ENCODE data around the gene MICAL3. TPM values are rescaled to one million over a fixed set of nuclear protein-coding genes. Genes with fewer than 3 reads are reported as not detected.

MICAL3 gene
- total RNA-seq, 1 experiment from 2014 or later: 47.1 TPM

- Histone ChIP-seq H3K27ac (ENCODE audit: low read length) (no peak overlapping the region), H3K4me1 (ENCODE audit: control insufficient read depth, insufficient read depth, low read length) (peaks cover 6% of the 10 kb centered on the region; the same call in 1 of the 2 replicates), H3K36me3 (ENCODE audit: control insufficient read depth, insufficient read depth, low read length) (no peaks in the 10 kb centered on the region), H3K27me3 (ENCODE audit: control insufficient read depth, insufficient read depth, low read length) (no peaks in the 10 kb centered on the region), H3K9me3 (ENCODE audit: control insufficient read depth, insufficient read depth, low read depth, low read length) (no peaks in the 10 kb centered on the region), H3K4me3 (ENCODE audit: low read depth in 2 of 2, low read length in 2 of 2) (no peak overlapping the region)
- DNase-seq (ENCODE audit: low read depth, low spot score) (no peak), ATAC-seq (no peak)
- in situ Hi-C loops (cut with HindIII; ENCODE audit: low pct_unique_long_range_greater_than_20kb, low sequenced_read_pairs) (no loop called here), intact Hi-C loops (cut with micrococcal nuclease; ENCODE audit: unreplicated experiment) (no loop called here)
- ChIA-PET POLR2A (no interaction called here), CTCF (no interaction called here)
- TF ChIP-seq POLR2AphosphoS5 (IDR thresholded peaks at IDR 0.05; ENCODE audit: low read depth, low read length) (no peak), REST (IDR thresholded peaks at IDR 0.05; ENCODE audit: insufficient read depth in 1 of 2, low read depth in 2 of 2, low read length in 1 of 2) (no peak), CTCF (IDR thresholded peaks at IDR 0.05) (no peak), TCF7L2 (IDR thresholded peaks at IDR 0.05; ENCODE audit: low read depth, low read length) (no peak), SIN3A (IDR thresholded peaks at IDR 0.05; ENCODE audit: borderline replicate concordance, insufficient read depth, low read depth, low read length) (no peak)
- BruUV-seq (replicated peaks): no TSS peak
Observed at GRCh38 chr22:17962168-17962567, 62.2 kb downstream of the MICAL3 start.

GRCh38 chr22:17961446-17961729, 63.0 kb downstream of the MICAL3 start:
- no peak for DNase-seq (ENCODE audit: low read depth, low spot score)
- no TSS peak for BruUV-seq (replicated peaks)
- no peaks in the 10 kb centered on the region for H3K27me3 ChIP-seq (ENCODE audit: control insufficient read depth, insufficient read depth, low read length)
- no peak overlapping the region for H3K27ac ChIP-seq (ENCODE audit: low read length)
- in situ Hi-C loops (cut with HindIII; ENCODE audit: low pct_unique_long_range_greater_than_20kb, low sequenced_read_pairs) (no loop called here), intact Hi-C loops (cut with micrococcal nuclease; ENCODE audit: unreplicated experiment) (no loop called here)
- H3K9me3 ChIP-seq (ENCODE audit: control insufficient read depth, insufficient read depth, low read depth, low read length): no peaks in the 10 kb centered on the region
- no peak overlapping the region for H3K4me3 ChIP-seq (ENCODE audit: low read depth in 2 of 2, low read length in 2 of 2)
- POLR2A ChIA-PET: no interaction called here
- H3K36me3 ChIP-seq (ENCODE audit: control insufficient read depth, insufficient read depth, low read length): no peaks in the 10 kb centered on the region
- CTCF ChIA-PET: no interaction called here
- ATAC-seq: no peak
- peaks cover 4% of the 10 kb centered on the region; the same call in 1 of the 2 replicates for H3K4me1 ChIP-seq (ENCODE audit: control insufficient read depth, insufficient read depth, low read length)
- no peak for TF ChIP-seq CTCF (IDR thresholded peaks at IDR 0.05)

Data from Panc1 (cell line).